ENCODE measurements around the gene HIP1. TPM values are rescaled to one million over a fixed set of nuclear protein-coding genes. Genes with fewer than 3 reads are reported as not detected.
"Not testable (repeated sequence)": the region's sequence is repeated elsewhere in the genome, so short reads cannot be mapped to it uniquely, and the experiment has no call there.

Gene HIP1
- total RNA-seq, 4 donors from 2014 or later: 3.2 to 9.5 (median 6.4) TPM

DNA sequence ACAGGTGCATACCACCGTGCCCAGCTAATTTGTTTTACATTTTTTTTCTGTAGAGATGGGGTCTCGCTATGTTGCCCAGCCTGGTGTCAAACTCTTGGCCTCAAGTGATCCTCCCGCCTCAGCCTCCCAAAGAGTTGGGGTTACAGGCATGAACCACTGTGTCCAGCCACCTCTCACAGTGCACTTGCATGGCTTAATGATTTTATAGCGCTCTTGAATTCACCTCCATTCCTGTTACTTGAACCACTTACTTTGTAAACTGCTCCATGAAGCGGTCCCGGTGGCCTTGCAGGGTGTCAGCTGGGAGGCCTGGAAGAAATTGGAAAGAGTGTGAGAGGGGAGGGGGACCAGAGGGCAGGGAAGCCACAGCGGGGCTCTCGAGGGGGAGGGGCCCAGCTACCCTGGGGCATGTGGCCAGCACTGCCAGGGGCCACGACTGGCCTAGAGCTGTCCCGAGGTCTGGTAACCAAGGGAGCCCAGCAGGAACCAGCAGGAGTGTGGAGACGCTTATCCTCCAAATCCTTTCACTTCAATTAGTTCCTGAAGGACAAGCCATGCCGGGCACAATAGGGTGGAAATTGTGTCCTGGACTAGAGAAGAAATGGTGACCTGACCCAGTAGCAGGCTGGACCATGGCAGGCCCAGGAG is 170.7 kb downstream of the HIP1 start:
- intact Hi-C loops (cut with DNase I): no loop called here
- Histone ChIP-seq H3K36me3 (peaks cover under 1 to 57% (median 1%) of the 10 kb centered on the region in 3 donors), H3K9me3 (no peaks in the 10 kb centered on the region), H3K4me3 (no peak overlapping the region), H3K27me3 (no peaks in the 10 kb centered on the region), H3K27ac (no peak overlapping the region), H3K4me1 (peaks cover 0 to 22% (median 15%) of the 10 kb centered on the region in 3 donors)
- WGBS, 2 donors: 91 to 93% methylated on average over 4 to 10 of the region's 12 CpGs
- no peak for DNase-seq
- TF ChIP-seq POLR2A (IDR thresholded peaks at IDR 0.05): no peak
- TF ChIP-seq, protein P1, sequence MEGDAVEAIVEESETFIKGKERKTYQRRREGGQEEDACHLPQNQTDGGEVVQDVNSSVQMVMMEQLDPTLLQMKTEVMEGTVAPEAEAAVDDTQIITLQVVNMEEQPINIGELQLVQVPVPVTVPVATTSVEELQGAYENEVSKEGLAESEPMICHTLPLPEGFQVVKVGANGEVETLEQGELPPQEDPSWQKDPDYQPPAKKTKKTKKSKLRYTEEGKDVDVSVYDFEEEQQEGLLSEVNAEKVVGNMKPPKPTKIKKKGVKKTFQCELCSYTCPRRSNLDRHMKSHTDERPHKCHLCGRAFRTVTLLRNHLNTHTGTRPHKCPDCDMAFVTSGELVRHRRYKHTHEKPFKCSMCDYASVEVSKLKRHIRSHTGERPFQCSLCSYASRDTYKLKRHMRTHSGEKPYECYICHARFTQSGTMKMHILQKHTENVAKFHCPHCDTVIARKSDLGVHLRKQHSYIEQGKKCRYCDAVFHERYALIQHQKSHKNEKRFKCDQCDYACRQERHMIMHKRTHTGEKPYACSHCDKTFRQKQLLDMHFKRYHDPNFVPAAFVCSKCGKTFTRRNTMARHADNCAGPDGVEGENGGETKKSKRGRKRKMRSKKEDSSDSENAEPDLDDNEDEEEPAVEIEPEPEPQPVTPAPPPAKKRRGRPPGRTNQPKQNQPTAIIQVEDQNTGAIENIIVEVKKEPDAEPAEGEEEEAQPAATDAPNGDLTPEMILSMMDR (IDR thresholded peaks at IDR 0.05): no peak

DNA sequence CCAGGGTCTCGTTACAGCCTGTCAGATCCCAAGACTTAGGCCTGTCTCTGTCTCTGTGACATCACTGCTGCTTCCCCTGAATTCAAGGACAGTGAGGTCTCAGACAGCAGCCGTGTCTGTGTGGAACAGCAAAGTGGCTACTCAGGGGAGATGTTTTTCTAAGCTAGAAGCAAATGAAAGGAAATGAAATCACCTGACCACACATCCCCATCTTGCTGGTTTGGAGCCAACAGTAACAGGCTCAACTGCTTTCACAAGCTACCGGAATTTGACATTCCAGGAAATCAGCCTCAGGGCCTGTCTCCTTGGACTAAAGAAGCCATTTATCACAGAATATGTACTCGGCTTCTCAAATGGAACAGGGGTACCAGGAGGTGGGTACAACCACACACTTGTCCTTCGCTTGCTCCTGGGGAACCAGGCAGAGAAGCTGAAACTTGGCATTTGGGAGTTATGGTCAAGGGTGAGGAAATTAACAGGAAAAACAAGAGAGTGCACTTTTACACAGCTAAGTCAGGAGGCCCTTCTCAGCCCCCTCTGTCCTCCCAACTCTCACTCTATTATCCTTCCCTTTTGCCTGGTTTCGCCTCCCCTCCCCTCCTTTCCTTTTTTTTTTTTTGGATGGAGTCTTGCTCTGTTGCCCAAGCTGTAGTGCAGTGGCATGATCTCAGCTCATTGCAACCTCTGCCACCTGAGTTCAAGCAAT is 173.5 kb downstream of the HIP1 start:
- peak overlapping the region in 3 of 4 donors; percentile 11 to 68 (median 66) for H3K27ac ChIP-seq
- DNase-seq: no peak
- WGBS, 2 donors: 22 to 43% methylated on average over 5 of the region's 6 CpGs

DNA sequence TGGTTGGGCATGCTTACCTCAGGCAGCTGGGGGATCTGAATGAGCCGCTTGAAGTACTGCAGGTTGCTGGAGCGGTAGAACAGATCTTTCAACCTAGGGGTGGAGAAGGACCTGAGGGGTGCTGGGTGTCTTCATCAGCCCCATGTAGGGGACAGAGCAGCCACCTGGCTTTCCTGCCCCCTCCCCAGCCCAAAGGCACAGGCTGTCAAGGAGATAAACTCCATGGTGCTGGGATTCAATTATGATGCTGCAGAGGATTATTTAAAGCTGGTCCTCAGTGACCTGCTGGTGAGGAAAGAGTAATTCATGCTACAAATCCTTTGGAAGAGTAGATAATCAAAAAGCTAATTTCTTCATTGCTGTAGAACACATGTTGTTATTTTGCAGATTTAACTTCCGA is 175.6 kb downstream of the HIP1 start:
- Histone ChIP-seq H3K27me3 (no peaks in the 10 kb centered on the region), H3K36me3 (peaks cover 7 to 77% (median 9%) of the 10 kb centered on the region in 3 donors), H3K9me3 (no peaks in the 10 kb centered on the region), H3K27ac (no peak overlapping the region), H3K4me1 (peaks cover 0 to 22% (median 15%) of the 10 kb centered on the region in 3 donors), H3K4me3 (no peak overlapping the region)
- TF ChIP-seq POLR2A (IDR thresholded peaks at IDR 0.05): no peak
- TF ChIP-seq, protein P1 (IDR thresholded peaks at IDR 0.05): no peak
- WGBS, 2 donors: 97% methylated on average over 3 of the region's 3 CpGs
- no peak for DNase-seq
- intact Hi-C loops (cut with DNase I): no loop called here

More for the DNA sequence above, 173.5 kb downstream of the HIP1 start:
- Histone ChIP-seq H3K36me3 (peaks cover 7 to 69% (median 9%) of the 10 kb centered on the region in 3 donors), H3K9me3 (no peaks in the 10 kb centered on the region), H3K4me3 (no peak overlapping the region), H3K4me1 (peaks cover 0 to 22% (median 15%) of the 10 kb centered on the region in 3 donors), H3K27me3 (no peaks in the 10 kb centered on the region)
- intact Hi-C loops (cut with DNase I): no loop called here
- no peak for TF ChIP-seq POLR2A (IDR thresholded peaks at IDR 0.05)
- TF ChIP-seq, protein P1 (IDR thresholded peaks at IDR 0.05): no peak

DNA sequence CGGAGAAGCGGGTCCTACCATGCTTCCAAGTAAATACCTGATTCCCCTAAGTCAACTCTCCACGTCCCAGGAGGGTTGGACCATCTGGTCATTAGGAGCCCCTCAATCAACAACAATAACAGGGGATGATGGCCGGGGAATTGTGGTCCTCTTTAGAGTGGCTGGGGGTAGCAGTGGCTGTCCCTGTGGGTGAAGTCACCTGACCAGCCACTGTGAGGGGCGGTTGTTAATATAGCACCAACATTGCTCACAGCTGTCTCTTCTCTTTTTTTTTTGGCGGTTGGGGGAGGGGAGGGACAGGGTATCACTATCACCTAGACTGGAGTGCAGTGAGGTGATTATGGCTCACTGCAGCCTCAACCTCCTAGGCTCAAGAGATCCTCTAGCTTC is 178.8 kb downstream of the HIP1 start:
- H3K27ac ChIP-seq: no peak overlapping the region
- intact Hi-C loops (cut with DNase I): no loop called here
- H3K4me3 ChIP-seq: no peak overlapping the region
- H3K36me3 ChIP-seq: peaks cover 14 to 88% (median 18%) of the 10 kb centered on the region in 3 donors
- H3K27me3 ChIP-seq: no peaks in the 10 kb centered on the region
- TF ChIP-seq POLR2A (IDR thresholded peaks at IDR 0.05): no peak
- TF ChIP-seq, protein P1 (IDR thresholded peaks at IDR 0.05): no peak
- peaks cover 0 to 11% (median 4%) of the 10 kb centered on the region in 3 donors for H3K4me1 ChIP-seq
- no peaks in the 10 kb centered on the region for H3K9me3 ChIP-seq
- WGBS, 2 donors: 82 to 84% methylated on average over 3 to 4 of the region's 6 CpGs
- DNase-seq: no peak

DNA sequence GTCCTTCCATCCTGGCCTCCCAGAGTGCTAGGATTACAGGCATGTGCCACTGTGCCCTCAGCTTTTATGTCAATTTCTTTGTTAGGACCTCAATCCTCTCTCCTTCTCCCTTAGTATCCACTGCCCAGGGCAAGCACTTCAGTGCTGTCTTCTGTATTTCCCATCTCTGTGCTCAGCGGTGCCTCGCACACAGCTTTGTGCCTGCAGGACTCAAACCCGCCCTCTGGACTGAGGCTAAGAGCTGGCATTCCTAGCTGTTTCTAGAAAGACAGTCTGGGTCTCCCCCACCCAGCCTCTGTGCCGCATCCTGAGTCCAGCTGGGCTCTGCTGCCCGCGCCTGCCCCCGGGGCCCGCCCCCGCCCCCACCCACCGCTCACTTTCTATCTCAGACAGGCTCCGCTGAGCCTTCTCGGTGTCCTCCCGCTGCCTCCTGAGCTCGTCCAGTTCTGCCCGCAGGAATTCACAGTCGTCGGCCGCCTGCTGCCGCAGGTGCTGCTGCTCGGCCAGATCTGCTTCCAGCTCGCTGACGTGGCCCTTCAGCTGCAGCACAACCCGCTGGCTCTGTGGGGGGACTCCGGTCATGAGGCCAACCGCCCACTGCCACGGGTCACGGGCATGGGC is 179.3 kb downstream of the HIP1 start:
- 91 to 93% methylated on average over 6 to 12 of the region's 27 CpGs for WGBS, 2 donors
- Histone ChIP-seq H3K27ac (no peak overlapping the region), H3K9me3 (no peaks in the 10 kb centered on the region), H3K4me1 (peaks cover 0 to 11% (median 0%) of the 10 kb centered on the region in 3 donors), H3K36me3 (peaks cover 14 to 93% (median 18%) of the 10 kb centered on the region in 3 donors), H3K27me3 (no peaks in the 10 kb centered on the region), H3K4me3 (no peak overlapping the region)
- DNase-seq: no peak
- intact Hi-C loops (cut with DNase I): no loop called here
- TF ChIP-seq, protein P1 (IDR thresholded peaks at IDR 0.05): no peak
- no peak for TF ChIP-seq POLR2A (IDR thresholded peaks at IDR 0.05)

DNA sequence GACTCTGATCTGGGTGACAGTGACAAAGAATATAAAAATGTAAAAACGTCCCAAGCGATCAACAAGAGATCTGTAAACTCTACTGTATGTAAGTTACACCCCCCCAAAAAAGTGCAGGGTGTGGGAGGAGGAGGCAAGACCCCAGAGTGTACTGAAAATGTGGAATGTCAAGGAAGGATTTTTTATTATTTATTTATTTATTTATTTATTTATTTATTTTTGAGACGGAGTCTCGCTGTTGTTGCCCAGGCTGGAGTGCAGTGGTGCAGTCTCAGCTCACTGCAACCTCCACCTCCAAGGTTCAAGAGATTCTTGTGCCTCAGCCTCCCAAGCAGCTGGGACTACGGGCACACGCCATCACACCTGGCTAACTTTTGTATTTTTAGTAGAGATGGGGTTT is 181.9 kb downstream of the HIP1 start:
- Histone ChIP-seq H3K4me1 (peaks cover 0 to 17% (median 0%) of the 10 kb centered on the region in 3 donors), H3K36me3 (peaks cover 4 to 99% (median 23%) of the 10 kb centered on the region in 3 donors)
- H3K27me3 ChIP-seq; H3K9me3 ChIP-seq; intact Hi-C loops (cut with DNase I); H3K27ac ChIP-seq; H3K4me3 ChIP-seq; DNase-seq: not testable (repeated sequence)
- 89 to 92% methylated on average over 6 of the region's 6 CpGs for WGBS, 2 donors

Measured in esophagus squamous epithelium (tissue), 5 donors.